ENCODE results near the gene VPS13C.

The VPS13C gene

GRCh38 chr15:61996056-61996635 is 64.1 kb downstream of the VPS13C start:
- Histone ChIP-seq H3K27me3 (ENCODE audit: insufficient read depth, insufficient read length) (no peaks in the 10 kb centered on the region), H3K4me1 (ENCODE audit: insufficient read depth, insufficient read length) (no peaks in the 10 kb centered on the region), H3K9me3 (ENCODE audit: insufficient read depth, low read length) (no peaks in the 10 kb centered on the region), H3K9ac (ENCODE audit: insufficient read length, low read depth) (no peak overlapping the region), H3K4me3 (ENCODE audit: insufficient read length, low read depth) (no peak overlapping the region), H3K36me3 (ENCODE audit: insufficient read depth, insufficient read length, low read length) (no peaks in the 10 kb centered on the region)
- TF ChIP-seq YY1 (IDR thresholded peaks at IDR 0.05; ENCODE audit: insufficient read depth, insufficient read length): no peak
- TF ChIP-seq SUZ12 (IDR thresholded peaks at IDR 0.05; ENCODE audit: extremely low read depth, insufficient read depth, insufficient read length): no peak
- no peak for TF ChIP-seq ZNF274 (IDR thresholded peaks at IDR 0.05; ENCODE audit: low read depth, low read length)
- no peak for DNase-seq (ENCODE audit: low read depth, low spot score)

- Histone ChIP-seq H3K27me3 (ENCODE audit: insufficient read depth, insufficient read length) (no peaks in the 10 kb centered on the region), H3K4me3 (ENCODE audit: insufficient read length, low read depth) (no peak overlapping the region), H3K9me3 (ENCODE audit: insufficient read depth, low read length) (no peaks in the 10 kb centered on the region), H3K36me3 (ENCODE audit: insufficient read depth, insufficient read length, low read length) (no peaks in the 10 kb centered on the region), H3K9ac (ENCODE audit: insufficient read length, low read depth) (no peak overlapping the region), H3K4me1 (ENCODE audit: insufficient read depth, insufficient read length) (no peaks in the 10 kb centered on the region)
- no peak for TF ChIP-seq YY1 (IDR thresholded peaks at IDR 0.05; ENCODE audit: insufficient read depth, insufficient read length)
- TF ChIP-seq ZNF274 (IDR thresholded peaks at IDR 0.05; ENCODE audit: low read depth, low read length): no peak
- TF ChIP-seq SUZ12 (IDR thresholded peaks at IDR 0.05; ENCODE audit: extremely low read depth, insufficient read depth, insufficient read length): no peak
- DNase-seq (ENCODE audit: low read depth, low spot score): no peak
Measured at GRCh38 chr15:61994216-61994615, 66.0 kb downstream of the VPS13C start.

DNA sequence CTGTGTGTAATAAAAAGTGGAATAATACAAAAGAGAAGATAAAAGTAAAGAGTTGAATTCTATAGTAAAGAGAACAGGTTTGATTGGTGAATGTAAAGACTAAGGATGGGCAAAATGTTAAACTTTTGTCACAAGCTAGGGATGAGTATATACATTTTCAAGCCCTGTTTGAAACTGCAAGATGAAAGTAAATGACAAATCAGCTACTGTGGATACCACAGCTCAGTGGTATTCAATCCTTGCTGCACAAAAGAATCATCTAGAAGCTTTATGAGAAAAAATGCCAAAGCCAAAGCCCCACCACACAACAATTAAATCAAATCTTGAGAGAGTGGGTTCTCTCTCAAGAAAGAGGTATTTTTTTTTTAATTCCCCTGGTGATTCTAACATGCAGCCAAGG is 67.7 kb downstream of the VPS13C start:
- TF ChIP-seq ZNF274 (IDR thresholded peaks at IDR 0.05; ENCODE audit: low read depth, low read length): no peak
- TF ChIP-seq SUZ12 (IDR thresholded peaks at IDR 0.05; ENCODE audit: extremely low read depth, insufficient read depth, insufficient read length): no peak
- TF ChIP-seq YY1 (IDR thresholded peaks at IDR 0.05; ENCODE audit: insufficient read depth, insufficient read length): no peak
- no peak for DNase-seq (ENCODE audit: low read depth, low spot score)
- Histone ChIP-seq H3K27me3 (ENCODE audit: insufficient read depth, insufficient read length) (no peaks in the 10 kb centered on the region), H3K4me1 (ENCODE audit: insufficient read depth, insufficient read length) (no peaks in the 10 kb centered on the region), H3K36me3 (ENCODE audit: insufficient read depth, insufficient read length, low read length) (no peaks in the 10 kb centered on the region), H3K9me3 (ENCODE audit: insufficient read depth, low read length) (no peaks in the 10 kb centered on the region; the same call in 1 of the 2 replicates), H3K9ac (ENCODE audit: insufficient read length, low read depth) (no peak overlapping the region), H3K4me3 (ENCODE audit: insufficient read length, low read depth) (no peak overlapping the region)

DNA sequence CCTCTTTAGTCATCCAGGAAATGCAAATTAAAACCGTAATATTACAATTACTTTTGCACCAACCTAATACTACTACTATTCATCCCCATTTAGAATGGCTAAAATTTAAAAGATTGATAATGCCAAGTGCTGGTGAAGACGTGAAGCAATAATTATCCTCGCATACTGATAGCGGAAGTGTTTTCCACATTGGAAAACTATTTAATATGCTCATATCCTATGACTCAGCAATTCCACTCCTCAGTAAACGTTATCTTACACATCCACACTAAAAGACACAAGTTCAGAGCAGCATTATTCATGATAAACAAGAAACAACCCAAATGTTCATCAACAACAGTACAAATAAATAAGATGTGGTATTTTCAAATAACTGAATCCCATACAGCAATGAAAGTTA is 70.6 kb downstream of the VPS13C start:
- no peak for TF ChIP-seq ZNF274 (IDR thresholded peaks at IDR 0.05; ENCODE audit: low read depth, low read length)
- TF ChIP-seq YY1 (IDR thresholded peaks at IDR 0.05; ENCODE audit: insufficient read depth, insufficient read length): no peak
- TF ChIP-seq SUZ12 (IDR thresholded peaks at IDR 0.05; ENCODE audit: extremely low read depth, insufficient read depth, insufficient read length): no peak
- Histone ChIP-seq H3K36me3 (ENCODE audit: insufficient read depth, insufficient read length, low read length) (no peaks in the 10 kb centered on the region), H3K9ac (ENCODE audit: insufficient read length, low read depth) (no peak overlapping the region), H3K9me3 (ENCODE audit: insufficient read depth, low read length) (no peaks in the 10 kb centered on the region; the same call in 1 of the 2 replicates), H3K4me3 (ENCODE audit: insufficient read length, low read depth) (no peak overlapping the region), H3K27me3 (ENCODE audit: insufficient read depth, insufficient read length) (no peaks in the 10 kb centered on the region), H3K4me1 (ENCODE audit: insufficient read depth, insufficient read length) (no peaks in the 10 kb centered on the region)
- no peak for DNase-seq (ENCODE audit: low read depth, low spot score)

DNA sequence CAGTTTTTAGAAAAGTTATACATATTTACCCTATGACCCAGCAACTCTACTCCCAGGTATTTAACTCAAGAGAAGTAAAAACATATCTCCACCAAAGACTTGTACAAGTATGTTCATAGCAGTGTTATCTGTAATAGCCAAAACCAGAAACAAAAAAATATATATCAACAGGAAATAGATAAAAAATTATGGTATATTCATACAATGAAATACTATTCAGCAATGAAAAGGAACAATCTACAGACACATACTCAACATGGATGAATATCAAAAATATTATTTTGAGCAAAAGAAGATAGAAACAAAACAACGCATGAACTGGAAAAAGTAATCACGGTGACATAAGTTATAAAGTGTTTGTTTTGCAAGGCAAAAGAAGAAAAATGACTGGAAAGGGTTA is 72.4 kb downstream of the VPS13C start:
- DNase-seq (ENCODE audit: low read depth, low spot score): no peak
- TF ChIP-seq SUZ12 (IDR thresholded peaks at IDR 0.05; ENCODE audit: extremely low read depth, insufficient read depth, insufficient read length) (no peak), ZNF274 (IDR thresholded peaks at IDR 0.05; ENCODE audit: low read depth, low read length) (no peak), YY1 (IDR thresholded peaks at IDR 0.05; ENCODE audit: insufficient read depth, insufficient read length) (no peak)
- no peak overlapping the region for H3K4me3 ChIP-seq (ENCODE audit: insufficient read length, low read depth)
- H3K4me1 ChIP-seq (ENCODE audit: insufficient read depth, insufficient read length): no peaks in the 10 kb centered on the region
- no peaks in the 10 kb centered on the region; the same call in 1 of the 2 replicates for H3K9me3 ChIP-seq (ENCODE audit: insufficient read depth, low read length)
- H3K27me3 ChIP-seq (ENCODE audit: insufficient read depth, insufficient read length): no peaks in the 10 kb centered on the region
- H3K9ac ChIP-seq (ENCODE audit: insufficient read length, low read depth): no peak overlapping the region
- no peaks in the 10 kb centered on the region for H3K36me3 ChIP-seq (ENCODE audit: insufficient read depth, insufficient read length, low read length)

- Histone ChIP-seq H3K9ac (ENCODE audit: insufficient read length, low read depth) (no peak overlapping the region), H3K27me3 (ENCODE audit: insufficient read depth, insufficient read length) (no peaks in the 10 kb centered on the region), H3K4me3 (ENCODE audit: insufficient read length, low read depth) (no peak overlapping the region), H3K36me3 (ENCODE audit: insufficient read depth, insufficient read length, low read length) (no peaks in the 10 kb centered on the region), H3K4me1 (ENCODE audit: insufficient read depth, insufficient read length) (no peaks in the 10 kb centered on the region), H3K9me3 (ENCODE audit: insufficient read depth, low read length) (no peaks in the 10 kb centered on the region; the same call in 1 of the 2 replicates)
- DNase-seq (ENCODE audit: low read depth, low spot score): no peak
- TF ChIP-seq SUZ12 (IDR thresholded peaks at IDR 0.05; ENCODE audit: extremely low read depth, insufficient read depth, insufficient read length) (no peak), YY1 (IDR thresholded peaks at IDR 0.05; ENCODE audit: insufficient read depth, insufficient read length) (no peak), ZNF274 (IDR thresholded peaks at IDR 0.05; ENCODE audit: low read depth, low read length) (no peak)
Measured at GRCh38 chr15:61983081-61983480, 77.2 kb downstream of the VPS13C start.

GRCh38 chr15:61978225-61978624 is 82.0 kb downstream of the VPS13C start:
- Histone ChIP-seq H3K4me1 (ENCODE audit: insufficient read depth, insufficient read length) (no peaks in the 10 kb centered on the region), H3K9me3 (ENCODE audit: insufficient read depth, low read length) (no peaks in the 10 kb centered on the region), H3K36me3 (ENCODE audit: insufficient read depth, insufficient read length, low read length) (no peaks in the 10 kb centered on the region), H3K27me3 (ENCODE audit: insufficient read depth, insufficient read length) (no peaks in the 10 kb centered on the region), H3K9ac (ENCODE audit: insufficient read length, low read depth) (no peak overlapping the region), H3K4me3 (ENCODE audit: insufficient read length, low read depth) (no peak overlapping the region)
- DNase-seq (ENCODE audit: low read depth, low spot score): no peak
- TF ChIP-seq SUZ12 (IDR thresholded peaks at IDR 0.05; ENCODE audit: extremely low read depth, insufficient read depth, insufficient read length): no peak
- no peak for TF ChIP-seq ZNF274 (IDR thresholded peaks at IDR 0.05; ENCODE audit: low read depth, low read length)
- TF ChIP-seq YY1 (IDR thresholded peaks at IDR 0.05; ENCODE audit: insufficient read depth, insufficient read length): no peak

Measured in NT2/D1 (cell line).